Peyer's patch (tissue), 4 donors: ENCODE data around the gene MBTPS2.

ENCODE experiments used
- CTCF ChIP-seq, 6 experiments: fragments of 450-650 bp in 4 of 6; fragments of 200-600 bp in 2 of 6; sonication (generic) in 1 of 6; IDR thresholded peaks; one replicate each; pipeline ENCODE4 v1.5.1; 2017 to 2019; ENCODE audit warnings: antibody characterized with exemption in 6 of 6, mild to moderate bottlenecking in 3 of 6, moderate library complexity in 1 of 6
- POLR2A ChIP-seq, 2 donors: fragments of 450-650 bp; IDR thresholded peaks; one replicate each; pipeline ENCODE4 v1.5.1; 2017; ENCODE audit warnings: antibody characterized with exemption in 2 of 2, mild to moderate bottlenecking in 2 of 2, moderate library complexity in 2 of 2

- TF ChIP-seq POLR2A (IDR thresholded peaks at IDR 0.05), result no peak
- no peak for TF ChIP-seq CTCF (IDR thresholded peaks at IDR 0.05)
Measured at GRCh38 chrX:21853578-21853977, 14.2 kb downstream of the MBTPS2 start.
